T-cell (primary cell): Measurements from ENCODE around the gene PLEKHM3. TPM values are rescaled to one million over a fixed set of nuclear protein-coding genes. Genes with fewer than 3 reads are reported as not detected.
"Not testable (repeated sequence)": the region's sequence is repeated elsewhere in the genome, so short reads cannot be mapped to it uniquely, and the experiment has no call there.

Experiments used
- ATAC-seq, 4 experiments: fragments of 200-7000 bp in 3 of 4; fragments of 150-1000 bp in 1 of 4; cut with Tn5 transposase; replicated peaks in 1 of 4; 1 replicate in 3 of 4; 2 replicates in 1 of 4; pipeline ENCODE4 v1.10.0; 2021; ENCODE audit warnings: moderate library complexity in 3 of 4, mild to moderate bottlenecking in 2 of 4, moderate number of reproducible peaks in 1 of 4
- CTCF ChIA-PET, 2 donors: fragments of 300-600 bp; sonication (Branson Sonifier 250); formaldehyde crosslinking; loops; one replicate each; lab custom pipeline; 2022; ENCODE audit warnings: antibody characterized with exemption in 2 of 2; lab: Charles Lee
- POLR2A ChIA-PET, 2 donors: fragments of 300-600 bp; sonication (Branson Sonifier 250); formaldehyde crosslinking; loops; one replicate each; lab custom pipeline; 2022; ENCODE audit warnings: antibody characterized with exemption in 2 of 2; lab: Charles Lee
- DNase-seq, 35 experiments: peaks; one replicate each; pipeline versions ENCODE4 v3.0.0 to v3.0.0-alpha.2; 2013 to 2023
- H3K27ac ChIP-seq: one replicate; pipeline ENCODE4 v1.5.1; 2013; ENCODE audit warnings: low read length
- H3K27me3 ChIP-seq, 2 experiments: replicated peaks in 1 of 2; 1 replicate in 1 of 2; 2 replicates in 1 of 2; pipeline versions ENCODE4 v1.6.1 to v1.7.0; 2013; ENCODE audit warnings: low read length in 1 of 2, mixed read lengths in 1 of 2; ENCODE audit not compliant: control insufficient read depth in 2 of 2, insufficient read depth in 2 of 2; ENCODE audit errors: extremely low read depth in 1 of 2
- H3K36me3 ChIP-seq, 2 donors: 1 replicate in 1 of 2; 2 replicates in 1 of 2; pipeline versions ENCODE4 v1.6.1 to v1.7.0; 2013; ENCODE audit warnings: low read length in 1 of 2; ENCODE audit not compliant: control insufficient read depth in 2 of 2, insufficient read depth in 1 of 2; ENCODE audit errors: extremely low read depth in 1 of 2
- H3K4me1 ChIP-seq, 2 experiments: 1 replicate in 1 of 2; 2 replicates in 1 of 2; pipeline versions ENCODE4 v1.6.1 to v1.7.0; 2013; ENCODE audit warnings: low read length in 2 of 2, mixed read lengths in 1 of 2; ENCODE audit not compliant: insufficient read depth in 2 of 2, control insufficient read depth in 1 of 2; ENCODE audit errors: extremely low read depth in 1 of 2
- H3K4me3 ChIP-seq, 2 donors: 1 replicate in 1 of 2; 2 replicates in 1 of 2; pipeline versions ENCODE4 v1.5.1 to v1.7.0; 2013; ENCODE audit warnings: mild to moderate bottlenecking in 2 of 2, low read length in 1 of 2, moderate library complexity in 1 of 2; ENCODE audit not compliant: control insufficient read depth in 1 of 2; ENCODE audit errors: extremely low read depth in 1 of 2
- H3K9me3 ChIP-seq: 2 replicates; pipeline ENCODE4 v1.7.0; 2013
- H3K27ac Mint-ChIP-seq, 2 donors: one replicate each; pipeline ENCODE4 v1.8.0; 2020 to 2021; ENCODE audit warnings: mild to moderate bottlenecking in 2 of 2, mixed read lengths in 2 of 2
- H3K27me3 Mint-ChIP-seq, 2 donors: one replicate each; pipeline ENCODE4 v1.8.0; 2021 to 2022; ENCODE audit warnings: mixed read lengths in 2 of 2
- H3K36me3 Mint-ChIP-seq: one replicate; pipeline ENCODE4 v1.8.0; 2021; ENCODE audit warnings: mixed read lengths
- H3K4me1 Mint-ChIP-seq, 3 donors: one replicate each; pipeline ENCODE4 v1.8.0; 2020 to 2022; ENCODE audit warnings: mixed read lengths in 3 of 3, mild to moderate bottlenecking in 1 of 3
- H3K4me3 Mint-ChIP-seq, 3 donors: one replicate each; pipeline ENCODE4 v1.8.0; 2020 to 2022; ENCODE audit warnings: mild to moderate bottlenecking in 3 of 3, mixed read lengths in 3 of 3, moderate library complexity in 3 of 3
- H3K9me3 Mint-ChIP-seq, 3 donors: one replicate each; pipeline ENCODE4 v1.8.0; 2020 to 2022; ENCODE audit warnings: mixed read lengths in 3 of 3
- WGBS: methylation state at CpG from one replicate; pipeline ENCODE4 v1.1.5; 2013; ENCODE audit warnings: missing lambda C conversion rate; ENCODE audit not compliant: insufficient coverage; 5-methylcytosine and 5-hydroxymethylcytosine counted together
- total RNA-seq, 35 experiments: library from RNA in 6 of 35; stranded (reverse) in 6 of 35; fragments of 120-200 nt in 1 of 35; gene quantifications; one replicate each; pipeline versions ENCODE4 v1.2.1 to v1.2.4 and lab custom pipeline; 2013 to 2026

The PLEKHM3 gene
- total RNA-seq, 5 donors from 2014 or later (not counting 1 experiment from before 2014, with no cell fraction given), result 12.3 to 18.1 (median 13.9) TPM

DNA sequence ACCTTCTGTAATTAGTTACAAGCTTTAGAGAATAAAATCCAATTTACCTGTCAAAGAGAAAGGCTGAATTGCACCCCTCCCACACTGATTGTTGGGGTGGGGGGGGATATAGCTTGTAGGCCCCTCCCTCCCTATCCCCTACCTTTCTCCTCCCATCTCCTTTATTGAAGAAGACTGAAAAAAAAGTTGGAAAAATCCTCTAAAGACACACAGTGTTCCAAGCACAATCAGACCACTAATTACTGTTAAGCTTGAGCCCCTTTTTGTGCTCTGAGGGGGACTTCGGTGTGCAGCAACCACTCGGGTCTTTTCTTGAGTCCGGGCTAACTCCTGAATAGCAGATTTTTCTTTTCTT is 212.6 kb downstream of the PLEKHM3 start:
- H3K4me3 ChIP-seq, result no peak overlapping the region
- Mint-ChIP-seq H3K27ac (no peak overlapping the region), H3K4me3 (no peak overlapping the region), H3K9me3 (no peaks in the 10 kb centered on the region), H3K4me1 (no peaks in the 10 kb centered on the region), H3K36me3 (no peaks in the 10 kb centered on the region), H3K27me3 (peaks cover 0 to 7% of the 10 kb centered on the region in 2 donors)
- no peaks in the 10 kb centered on the region for H3K36me3 ChIP-seq
- no peaks in the 10 kb centered on the region for H3K27me3 ChIP-seq
- ChIA-PET CTCF (interaction anchor here in 1 of 2 donors (0.5 kb wide), 1 partner anchor 20 kb away, joined by 7 read pairs; no protein-coding TSS in a partner anchor), POLR2A (no interaction called here)
- no peaks in the 10 kb centered on the region for H3K9me3 ChIP-seq
- H3K27ac ChIP-seq, result no peak overlapping the region
- no peak for ATAC-seq
- no peak for DNase-seq
- no peaks in the 10 kb centered on the region for H3K4me1 ChIP-seq
- no CpG with 5 or more reads among the region's 3 CpGs for WGBS

DNA sequence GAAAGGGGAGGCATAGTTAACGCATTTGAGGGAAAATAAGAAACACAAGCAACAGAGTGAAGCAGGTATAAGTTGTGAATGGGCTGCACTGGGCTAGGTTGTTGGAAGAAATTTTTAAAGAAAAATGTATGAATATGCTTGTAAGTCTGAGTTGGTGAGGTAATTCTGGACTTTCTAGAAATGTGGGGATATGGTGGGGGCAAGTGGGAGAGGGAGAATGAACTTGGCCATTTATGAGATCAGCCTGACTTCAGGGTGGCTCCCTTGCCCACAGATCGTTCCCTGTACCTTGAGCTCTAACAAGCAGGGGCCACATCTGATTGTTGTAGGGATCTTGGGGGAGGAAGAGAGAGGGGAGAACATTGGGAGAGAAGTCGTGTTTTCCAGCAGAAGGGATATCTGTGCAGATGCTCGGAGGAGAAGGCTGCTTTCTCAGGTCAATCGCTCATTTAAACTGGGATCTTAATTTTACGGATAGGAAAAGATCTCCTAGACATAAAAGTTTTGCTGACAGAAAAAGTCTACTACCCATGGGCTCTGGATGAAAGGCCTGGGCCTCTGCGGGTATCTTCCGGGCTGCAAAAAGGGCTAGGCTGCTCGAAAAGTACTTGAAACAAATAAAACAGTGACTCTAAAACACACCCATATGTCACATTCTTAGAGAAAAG is 213.1 kb downstream of the PLEKHM3 start:
- H3K27ac ChIP-seq, result no peak overlapping the region
- no peaks in the 10 kb centered on the region for H3K4me1 ChIP-seq
- Mint-ChIP-seq H3K27ac (no peak overlapping the region), H3K36me3 (peaks cover 2% of the 10 kb centered on the region), H3K4me3 (no peak overlapping the region), H3K27me3 (peaks cover 0 to 10% of the 10 kb centered on the region in 2 donors), H3K4me1 (no peaks in the 10 kb centered on the region), H3K9me3 (no peaks in the 10 kb centered on the region)
- H3K36me3 ChIP-seq, result no peaks in the 10 kb centered on the region
- ChIA-PET CTCF (interaction anchor here in 1 of 2 donors (0.5 to 0.6 kb wide), 2 partner anchors 19 to 1434 kb away, joined by 6 to 7 read pairs; no protein-coding TSS in a partner anchor), POLR2A (no interaction called here)
- H3K4me3 ChIP-seq, result no peak overlapping the region
- ATAC-seq, result no peak
- DNase-seq, result no peak
- 93% methylated on average over 6 of the region's 9 CpGs for WGBS
- no peaks in the 10 kb centered on the region for H3K27me3 ChIP-seq
- no peaks in the 10 kb centered on the region for H3K9me3 ChIP-seq

DNA sequence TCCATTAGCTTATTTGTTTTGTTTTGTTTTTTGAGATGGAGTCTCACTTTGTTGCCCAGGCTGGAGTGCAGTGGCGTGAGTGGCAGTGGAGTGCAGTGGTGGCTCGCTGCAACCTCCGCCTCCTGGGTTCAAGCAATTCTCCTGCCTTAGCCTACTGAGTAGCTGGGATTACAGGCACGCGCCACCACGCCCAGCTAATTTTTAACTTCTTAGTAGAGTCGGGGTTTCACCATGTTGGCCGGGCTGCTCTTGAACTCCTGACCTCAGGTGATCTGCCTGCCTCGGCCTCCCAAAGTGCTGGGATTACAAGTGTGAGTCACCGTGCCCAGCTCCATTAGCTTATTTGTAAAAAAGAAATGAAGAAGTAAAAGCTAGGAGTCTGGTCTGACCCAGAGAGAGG is 213.7 kb downstream of the PLEKHM3 start:
- CTCF ChIA-PET, result interaction anchor here in 1 of 2 donors (0.6 kb wide), 1 partner anchor 1434 kb away, joined by 6 read pairs; no protein-coding TSS in a partner anchor
- H3K27ac ChIP-seq, ATAC-seq, H3K9me3 Mint-ChIP-seq, H3K9me3 ChIP-seq, H3K36me3 ChIP-seq, H3K4me1 ChIP-seq, H3K4me3 ChIP-seq, H3K36me3 Mint-ChIP-seq, H3K27me3 Mint-ChIP-seq, H3K27me3 ChIP-seq, POLR2A ChIA-PET, H3K27ac Mint-ChIP-seq, H3K4me1 Mint-ChIP-seq, H3K4me3 Mint-ChIP-seq, DNase-seq: not testable (repeated sequence)
- WGBS, result 93% methylated on average over 10 of the region's 10 CpGs

DNA sequence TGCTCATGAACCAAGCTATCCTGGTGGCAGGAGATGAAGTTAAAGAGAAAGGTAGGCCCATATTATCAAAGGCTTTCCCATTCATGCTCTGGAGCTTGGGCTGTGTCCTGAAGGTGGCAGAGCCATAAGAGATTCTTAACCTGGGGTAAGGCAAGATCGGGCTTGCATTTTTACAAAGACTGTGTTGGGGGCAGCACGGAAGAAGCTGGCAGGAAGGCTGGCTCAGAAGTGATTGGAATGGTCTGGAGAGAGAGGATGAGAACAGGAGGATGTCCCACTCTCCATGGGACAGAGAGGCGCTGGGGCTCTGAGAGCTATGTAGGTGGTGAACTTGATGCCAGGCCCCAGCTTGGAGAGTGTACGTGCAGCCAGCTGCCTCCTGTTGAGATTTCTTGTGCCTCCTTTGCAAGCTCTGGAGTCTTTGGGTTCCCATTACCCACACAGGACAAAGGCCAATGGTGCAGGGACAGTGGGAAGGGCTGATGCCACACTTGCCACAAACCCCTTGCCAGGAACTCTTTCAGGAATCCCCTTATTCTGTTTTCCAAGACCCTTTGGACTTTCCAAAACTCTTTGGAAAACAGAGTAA is 215.0 kb downstream of the PLEKHM3 start:
- ATAC-seq (no peak), DNase-seq (no peak)
- Histone ChIP-seq H3K27me3 (no peaks in the 10 kb centered on the region), H3K4me3 (no peak overlapping the region), H3K9me3 (no peaks in the 10 kb centered on the region), H3K36me3 (no peaks in the 10 kb centered on the region), H3K4me1 (no peaks in the 10 kb centered on the region), H3K27ac (no peak overlapping the region)
- Mint-ChIP-seq H3K9me3 (no peaks in the 10 kb centered on the region), H3K27ac (no peak overlapping the region), H3K4me3 (no peak overlapping the region), H3K27me3 (peaks cover 0 to 10% of the 10 kb centered on the region in 2 donors), H3K36me3 (peaks cover 2% of the 10 kb centered on the region), H3K4me1 (no peaks in the 10 kb centered on the region)
- POLR2A ChIA-PET, result no interaction called here
- CTCF ChIA-PET, result no interaction called here
- 91% methylated on average over 4 of the region's 4 CpGs for WGBS

DNA sequence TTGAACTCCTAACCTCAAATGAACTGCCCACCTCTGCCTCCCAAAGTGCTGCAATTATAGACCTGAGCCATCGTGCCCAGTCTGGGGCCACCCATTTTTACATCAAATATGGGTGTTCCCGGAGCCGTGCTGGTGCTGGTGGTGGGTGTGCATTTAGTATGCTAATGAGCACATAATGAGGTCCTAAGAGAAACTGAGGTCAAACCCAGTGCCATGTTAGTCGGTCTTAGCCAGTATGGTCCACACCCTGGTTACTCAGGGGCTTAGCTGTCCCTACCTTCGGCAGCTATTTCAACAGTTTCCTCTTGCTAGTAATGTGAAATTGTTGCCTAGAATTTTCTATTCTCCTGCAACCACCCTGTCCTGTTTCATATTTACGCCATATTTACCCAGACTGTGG is 217.2 kb downstream of the PLEKHM3 start:
- Histone ChIP-seq H3K36me3 (no peaks in the 10 kb centered on the region), H3K4me1 (no peaks in the 10 kb centered on the region), H3K27ac (no peak overlapping the region), H3K27me3 (no peaks in the 10 kb centered on the region), H3K9me3 (no peaks in the 10 kb centered on the region), H3K4me3 (no peak overlapping the region)
- Mint-ChIP-seq H3K9me3 (no peaks in the 10 kb centered on the region), H3K36me3 (peaks cover 2% of the 10 kb centered on the region), H3K27me3 (peaks cover 0 to 11% of the 10 kb centered on the region in 2 donors), H3K4me1 (no peaks in the 10 kb centered on the region), H3K27ac (no peak overlapping the region), H3K4me3 (no peak overlapping the region)
- WGBS, result no CpG with 5 or more reads among the region's 6 CpGs
- no peak for DNase-seq
- no peak for ATAC-seq
- ChIA-PET CTCF (interaction anchor here in 1 of 2 donors (0.5 kb wide), 1 partner anchor 1758 kb away, joined by 7 read pairs; no protein-coding TSS in a partner anchor), POLR2A (no interaction called here)

DNA sequence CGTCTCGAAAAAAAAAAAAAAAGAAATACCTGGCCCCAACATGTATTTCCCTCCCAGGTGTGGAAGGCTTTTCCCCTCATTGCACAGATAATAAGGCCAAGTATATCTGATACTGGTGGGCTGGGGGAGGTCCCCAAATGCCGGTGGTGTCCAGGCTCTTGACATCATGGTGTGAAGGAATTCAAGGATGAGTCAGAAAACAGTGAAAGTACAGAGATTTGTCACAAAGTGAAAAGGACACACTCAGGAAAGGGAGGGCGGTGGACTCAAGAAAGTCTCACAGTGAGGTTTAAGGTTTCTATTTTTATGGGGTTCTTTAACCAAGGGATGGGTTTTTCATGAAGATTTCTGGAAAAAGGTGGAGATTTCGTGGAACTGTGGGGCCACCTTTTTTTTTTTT is 217.8 kb downstream of the PLEKHM3 start:
- H3K27me3 Mint-ChIP-seq, result peaks cover 0 to 11% of the 10 kb centered on the region in 2 donors
- no peaks in the 10 kb centered on the region for H3K4me1 Mint-ChIP-seq
- WGBS, result 30% methylated on average over 3 of the region's 5 CpGs
- Histone ChIP-seq H3K27me3 (no peaks in the 10 kb centered on the region), H3K4me1 (no peaks in the 10 kb centered on the region), H3K36me3 (no peaks in the 10 kb centered on the region), H3K4me3 (no peak overlapping the region), H3K9me3 (no peaks in the 10 kb centered on the region), H3K27ac (no peak overlapping the region)
- H3K9me3 Mint-ChIP-seq, result no peaks in the 10 kb centered on the region
- ChIA-PET CTCF (no interaction called here), POLR2A (no interaction called here)
- ATAC-seq (no peak), DNase-seq (no peak)
- peaks cover 2% of the 10 kb centered on the region for H3K36me3 Mint-ChIP-seq
- H3K27ac Mint-ChIP-seq, result peak overlapping the region in 1 of 2 donors; percentile 31
- no peak overlapping the region for H3K4me3 Mint-ChIP-seq
